ELR (cell line): ENCODE measurements around the gene PSMD12.
"Not testable (repeated sequence)": the region's sequence is repeated elsewhere in the genome, so short reads cannot be mapped to it uniquely, and the experiment has no call there.

Source experiments
- DNase-seq: peaks from one replicate; pipeline ENCODE4 v3.0.0-alpha.2; 2015; ENCODE audit warnings: low read depth

Gene PSMD12

DNA sequence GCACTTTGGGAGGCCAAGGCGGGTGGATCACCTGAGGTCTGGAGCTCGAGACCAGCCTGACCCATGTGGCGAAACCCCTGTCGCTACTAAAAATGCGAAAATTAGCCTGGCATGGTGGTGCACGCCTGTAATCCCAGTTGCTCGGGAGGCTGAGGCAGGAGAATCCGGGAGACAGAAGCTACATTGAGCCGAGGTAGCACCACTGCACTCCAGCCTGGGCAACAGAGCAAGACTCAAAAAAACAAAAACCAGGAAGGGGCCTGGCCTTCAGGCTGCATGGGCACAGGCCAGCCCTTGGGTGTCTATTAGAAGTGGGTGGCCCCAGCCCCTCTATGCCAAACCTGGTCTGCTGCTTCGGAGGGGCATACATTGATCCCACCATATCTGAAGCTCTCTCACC is 56.0 kb downstream of the PSMD12 start:
- no peak for DNase-seq

DNA sequence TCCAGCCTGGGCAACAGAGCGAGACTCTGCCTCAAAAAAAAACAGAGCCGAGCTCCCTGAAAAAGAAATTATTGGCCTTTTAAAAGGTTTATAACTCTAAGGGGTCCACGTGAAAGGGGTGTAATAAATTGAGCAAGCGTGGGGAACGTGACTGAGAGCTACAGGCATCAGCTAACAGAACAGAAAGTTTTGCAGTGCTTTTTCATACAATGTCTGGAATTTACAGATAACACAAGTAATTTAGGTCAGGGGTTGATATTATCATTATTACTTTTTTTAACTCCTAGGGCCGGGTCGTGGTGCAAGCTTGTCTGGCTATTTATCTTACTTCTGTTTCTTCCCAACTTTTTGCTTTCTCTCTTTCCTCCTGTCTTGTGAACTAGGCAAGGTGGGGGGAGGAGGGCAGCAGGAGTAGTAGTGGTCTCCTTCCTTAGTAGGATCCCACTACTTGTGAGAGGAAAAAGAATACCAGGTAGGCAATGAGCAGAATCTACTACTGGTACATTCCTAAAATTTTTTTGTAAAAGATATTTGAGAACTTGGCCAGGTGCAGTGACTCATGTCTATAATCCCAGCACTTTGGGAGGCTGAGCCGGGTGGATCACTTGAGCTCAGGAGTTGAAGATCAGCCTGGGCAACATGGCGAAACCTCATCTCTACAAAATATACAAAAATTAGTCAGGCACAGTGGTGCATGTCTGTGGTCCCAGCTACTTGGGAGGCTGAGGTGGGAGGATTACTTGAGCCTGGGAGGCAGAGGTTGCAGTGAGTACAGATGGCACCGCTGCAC is 60.7 kb downstream of the PSMD12 start:
- not testable (repeated sequence) for DNase-seq

DNA sequence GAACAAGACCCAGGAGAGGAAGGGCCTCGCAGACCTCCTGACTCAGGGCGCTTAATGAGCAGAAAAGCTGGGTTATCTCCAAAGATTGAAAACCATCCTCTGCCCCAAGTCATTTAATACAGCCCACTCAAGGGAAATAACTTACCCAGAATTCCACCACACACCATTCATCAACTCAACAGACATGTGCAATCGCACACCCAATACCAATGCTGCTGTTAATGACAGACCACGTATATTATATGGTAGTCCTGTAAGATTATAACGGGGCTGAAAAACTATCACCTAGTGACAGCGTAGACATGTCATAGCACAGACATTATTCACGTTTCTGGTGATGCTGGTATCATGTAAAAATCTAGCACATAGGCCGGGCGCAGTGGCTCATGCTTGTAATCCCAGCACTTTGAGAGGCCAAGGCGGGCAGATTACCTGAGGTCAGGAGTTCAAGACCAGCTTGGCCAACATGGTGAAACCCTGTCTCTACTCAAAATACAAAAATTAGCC is 68.9 kb downstream of the PSMD12 start:
- DNase-seq: no peak

DNA sequence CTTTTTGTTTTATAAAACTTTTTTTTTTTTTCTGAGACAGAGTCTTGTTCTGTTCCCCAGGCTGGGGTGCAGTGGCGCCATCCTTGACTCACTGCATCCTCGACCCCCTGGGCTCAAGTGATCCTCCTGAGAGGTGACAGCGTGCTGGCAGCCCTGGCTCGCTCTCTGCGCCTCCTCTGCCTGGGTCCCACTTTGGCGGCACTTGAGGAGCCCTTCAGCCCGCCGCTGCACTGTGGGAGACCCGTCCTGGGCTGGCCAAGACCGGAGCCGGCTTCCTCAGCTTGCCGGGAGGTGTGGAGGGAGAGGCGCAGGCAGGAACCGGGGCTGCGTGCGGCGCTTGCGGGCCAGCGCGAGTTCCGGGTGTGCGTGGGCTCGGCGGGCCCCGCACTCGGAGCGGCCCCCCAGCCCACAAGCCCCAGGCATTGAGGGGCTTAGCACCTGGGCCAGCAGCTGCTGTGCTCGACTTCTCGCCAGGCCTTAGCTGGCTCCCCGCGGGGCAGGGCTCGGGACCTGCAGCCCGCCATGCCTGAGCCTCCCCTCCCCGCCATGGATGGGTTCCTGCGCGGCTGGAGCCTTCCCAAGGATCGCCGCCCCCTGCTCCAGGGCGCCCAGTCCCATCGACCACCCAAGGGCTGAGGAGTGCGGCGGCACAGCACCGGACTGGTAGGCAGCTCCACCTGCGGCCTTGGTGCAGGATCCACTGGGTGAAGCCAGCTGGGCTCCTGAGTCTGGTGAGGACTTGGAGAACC is 71.8 kb downstream of the PSMD12 start:
- DNase-seq: no peak

DNA sequence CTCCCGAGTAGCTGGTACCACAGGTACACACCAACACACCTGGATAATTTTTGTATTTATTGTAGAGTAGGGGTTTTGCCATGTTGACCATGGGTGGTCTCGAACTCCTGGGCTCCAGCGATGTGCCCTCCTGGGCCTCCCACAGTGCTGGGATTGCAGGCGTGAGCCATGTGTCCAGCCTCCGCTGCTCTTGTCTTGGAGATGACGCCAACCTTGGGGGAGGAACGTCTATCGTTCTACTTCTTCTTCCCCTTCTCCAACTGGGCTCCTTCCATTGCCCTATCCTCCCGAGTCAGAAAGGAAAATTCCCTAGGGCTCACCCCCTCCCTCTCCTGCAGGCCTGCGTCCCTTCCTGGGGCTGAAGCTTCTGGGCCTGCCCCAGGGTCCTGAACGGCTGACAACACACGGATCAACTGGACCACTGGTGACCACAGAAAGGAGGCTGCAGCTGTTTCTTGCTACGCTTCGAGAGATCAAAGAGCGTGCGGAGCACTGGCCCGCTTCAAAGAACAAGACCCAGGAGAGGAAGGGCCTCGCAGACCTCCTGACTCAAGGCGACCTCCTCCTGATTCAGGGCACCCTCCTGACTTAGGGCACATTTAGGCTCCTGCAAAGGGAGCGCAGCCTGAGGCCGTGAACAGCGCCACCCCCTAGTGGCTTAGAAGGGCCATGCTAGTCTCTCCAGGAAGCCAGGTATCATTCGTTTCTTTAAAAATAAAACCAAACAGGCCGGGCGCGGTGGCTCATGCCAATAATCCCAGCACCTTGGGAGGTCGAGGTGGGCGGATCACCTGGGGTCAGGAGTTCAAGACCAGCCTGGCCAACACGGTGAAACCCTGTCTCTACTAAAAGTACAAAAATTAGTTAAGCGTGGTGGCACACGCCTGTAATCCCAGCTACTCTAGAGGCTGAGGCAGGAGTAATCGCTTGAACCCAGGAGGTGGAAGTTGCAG is 72.8 kb downstream of the PSMD12 start:
- peak; percentile 49 for DNase-seq

DNA sequence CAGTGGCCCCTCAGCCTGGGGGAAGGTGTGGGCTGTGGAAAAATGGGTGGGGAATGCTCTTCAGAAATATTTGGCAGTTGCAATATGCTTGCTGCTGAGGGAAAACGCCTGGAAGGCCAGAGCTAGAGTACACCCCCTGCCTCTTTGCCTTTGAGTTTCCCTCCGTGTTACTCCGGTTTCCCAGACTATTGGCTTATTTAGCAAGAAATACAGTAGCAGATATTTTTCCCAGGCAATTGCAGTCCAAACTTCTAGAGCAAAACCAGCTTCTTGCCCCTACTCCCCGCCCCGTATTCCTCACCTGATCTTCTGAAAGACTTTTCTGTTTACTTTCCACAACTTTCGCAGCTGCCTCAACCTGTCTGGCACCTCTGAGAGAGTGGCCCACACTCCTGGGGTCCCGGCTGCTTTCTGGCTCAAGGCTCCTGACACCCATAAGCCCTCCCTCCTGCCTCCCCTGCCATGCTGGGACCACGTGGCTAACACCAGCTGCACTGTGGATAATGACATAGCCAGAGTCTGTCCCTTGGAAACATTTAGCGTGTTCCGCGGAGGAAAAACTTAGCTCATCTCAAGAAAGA is 75.6 kb downstream of the PSMD12 start:
- no peak for DNase-seq

DNA sequence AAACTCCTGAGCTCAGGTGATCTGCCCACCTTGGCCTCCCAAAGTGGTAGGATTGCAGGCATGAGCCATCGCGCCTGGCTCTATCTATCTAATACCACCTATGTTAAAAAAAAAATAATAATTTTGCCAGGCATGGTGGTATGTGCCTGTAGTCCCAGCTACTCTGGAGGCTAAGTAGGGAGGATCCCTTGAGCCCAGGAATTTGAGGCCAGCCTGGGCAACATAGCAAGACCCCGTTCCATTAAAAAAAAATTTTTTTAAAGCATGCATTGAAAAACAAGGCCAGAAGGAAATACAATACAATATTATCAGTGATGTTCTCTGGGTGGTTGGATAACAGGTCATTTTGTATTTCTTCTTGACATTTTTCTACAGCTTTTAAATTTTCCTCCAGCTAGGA is 76.1 kb downstream of the PSMD12 start:
- no peak for DNase-seq

DNA sequence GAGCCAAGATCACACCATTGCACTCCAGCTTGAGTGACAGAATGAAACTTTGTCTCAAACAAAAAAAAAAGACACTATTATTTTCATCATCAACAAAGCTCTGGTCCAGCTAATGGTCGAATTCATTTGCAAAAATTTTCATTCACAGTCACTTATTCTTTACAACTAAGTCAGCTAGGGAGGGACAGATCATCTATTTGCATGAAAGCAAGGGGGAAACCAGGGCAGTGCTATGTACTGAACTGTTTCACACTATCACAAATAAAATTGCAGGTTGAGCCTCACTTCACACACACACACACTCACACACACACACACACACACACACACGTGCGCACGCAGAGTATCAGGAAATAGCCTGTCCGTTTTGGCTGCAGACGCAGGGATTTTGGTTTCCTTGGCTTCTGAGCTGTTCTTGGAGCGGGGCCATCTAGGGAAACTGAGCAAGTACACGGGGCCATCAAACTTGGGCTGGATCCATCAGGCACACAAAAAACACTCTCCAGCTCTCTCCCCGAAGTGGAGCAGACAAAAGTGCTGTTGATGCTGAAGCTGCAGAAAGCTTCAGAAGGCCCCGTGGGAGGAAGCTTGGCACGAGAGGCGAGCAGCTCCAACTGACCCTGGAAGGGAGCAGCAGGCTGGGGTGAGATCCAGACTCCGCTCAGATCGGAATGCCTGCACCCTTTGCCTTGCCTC is 77.0 kb downstream of the PSMD12 start:
- DNase-seq: peak; percentile 18
